ENCODE results near the gene ALAS1.
A peak's percentile ranks its signal among the peaks of the same experiment; 100 is the strongest.

The ALAS1 gene

DNA sequence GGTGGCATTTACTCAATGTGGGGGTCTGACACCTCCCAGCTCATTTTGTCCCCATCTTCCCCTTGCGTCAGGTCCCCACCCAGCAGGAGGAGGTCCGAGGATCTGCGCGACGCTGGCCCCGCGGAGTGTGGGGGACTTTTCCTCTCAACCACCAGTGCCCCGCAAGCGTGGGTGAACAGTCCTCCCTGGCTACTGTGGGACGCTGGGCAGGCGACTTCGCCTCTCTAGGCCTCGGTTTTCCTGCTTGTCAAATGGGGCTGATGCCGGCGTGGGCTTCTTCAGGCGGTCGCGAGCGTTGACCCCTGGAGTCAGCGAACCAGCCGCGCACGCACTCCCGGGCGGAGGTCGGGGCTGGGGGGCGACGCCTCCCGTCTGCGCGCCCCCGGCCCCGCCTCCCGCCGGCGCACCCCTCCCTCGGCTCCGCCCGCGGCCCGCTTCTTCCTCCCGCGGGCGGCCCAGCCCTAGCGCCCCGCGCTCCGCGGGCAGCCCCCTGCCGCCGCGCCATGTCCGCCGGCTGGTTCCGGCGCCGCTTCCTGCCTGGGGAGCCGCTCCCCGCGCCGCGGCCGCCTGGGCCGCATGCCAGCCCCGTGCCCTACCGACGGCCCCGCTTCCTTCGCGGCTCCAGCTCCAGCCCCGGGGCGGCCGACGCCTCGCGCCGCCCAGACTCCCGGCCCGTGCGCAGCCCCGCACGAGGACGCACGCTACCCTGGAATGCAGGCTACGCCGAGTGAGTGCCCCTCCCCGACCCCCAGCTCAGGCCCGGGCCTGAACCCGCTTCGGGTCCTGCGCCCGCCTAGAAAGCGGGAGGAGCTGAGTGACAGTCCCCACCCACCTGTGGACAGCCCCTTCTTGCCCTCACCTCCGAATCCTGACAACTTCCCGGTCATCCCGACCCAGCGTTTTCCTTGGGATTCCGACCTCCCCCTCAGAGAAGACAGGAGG, 47.6 kb downstream of the ALAS1 start, which contains the start of gene PPM1M:
PPM1M (plus strand) TSS at position 438 of the 942 bp plus-strand sequence; CDS start at position 504, 66 bp downstream.
- H3K27me3 Mint-ChIP-seq = no peaks in the 10 kb centered on the region
- H3K9me3 Mint-ChIP-seq = no peaks in the 10 kb centered on the region
- peak within 1 kb of the TSS; percentile 87 for H3K4me3 Mint-ChIP-seq
- peaks cover 88% of the 10 kb centered on the region for H3K4me1 Mint-ChIP-seq
- peak; percentile 75 for DNase-seq
- H3K27ac Mint-ChIP-seq = peak within 1 kb of the TSS; percentile 92
- peaks cover 49% of the 10 kb centered on the region for H3K36me3 Mint-ChIP-seq
- CTCF ChIA-PET = interaction anchor here (1.0 to 10.0 kb wide), 8 partner anchors 11 to 94 kb away, joined by 3 to 106 read pairs (median 4); partner anchors contain the start of genes GLYCTK and WDR82

DNA sequence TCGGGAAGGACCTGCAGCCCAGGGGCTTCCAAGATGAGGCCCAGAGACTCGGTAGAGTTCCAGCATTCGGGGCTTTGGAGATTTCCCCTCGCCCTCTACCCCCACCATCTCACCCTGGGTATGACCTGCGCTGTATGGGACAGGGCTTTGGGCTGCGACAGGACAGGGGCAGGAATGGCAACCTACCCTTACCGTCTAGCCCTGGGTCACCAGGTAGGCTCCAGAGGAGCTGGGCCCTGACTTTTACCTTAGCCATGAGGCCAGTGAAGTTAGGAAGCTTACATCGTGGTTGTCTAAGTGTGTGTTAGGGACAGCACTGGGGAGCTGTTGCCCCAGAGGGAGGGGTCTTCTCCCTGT, 48.3 kb downstream of the ALAS1 start:
- H3K4me3 Mint-ChIP-seq = peak overlapping the region; percentile 87
- no peaks in the 10 kb centered on the region for H3K27me3 Mint-ChIP-seq
- CTCF ChIA-PET = interaction anchor here (1.0 to 2.1 kb wide), 6 partner anchors 11 to 41 kb away, joined by 3 to 5 read pairs (median 4); partner anchors contain the start of gene GLYCTK
- H3K4me1 Mint-ChIP-seq = peaks cover 86% of the 10 kb centered on the region
- H3K9me3 Mint-ChIP-seq = no peaks in the 10 kb centered on the region
- DNase-seq = no peak
- peaks cover 47% of the 10 kb centered on the region for H3K36me3 Mint-ChIP-seq
- H3K27ac Mint-ChIP-seq = peak overlapping the region; percentile 92

DNA sequence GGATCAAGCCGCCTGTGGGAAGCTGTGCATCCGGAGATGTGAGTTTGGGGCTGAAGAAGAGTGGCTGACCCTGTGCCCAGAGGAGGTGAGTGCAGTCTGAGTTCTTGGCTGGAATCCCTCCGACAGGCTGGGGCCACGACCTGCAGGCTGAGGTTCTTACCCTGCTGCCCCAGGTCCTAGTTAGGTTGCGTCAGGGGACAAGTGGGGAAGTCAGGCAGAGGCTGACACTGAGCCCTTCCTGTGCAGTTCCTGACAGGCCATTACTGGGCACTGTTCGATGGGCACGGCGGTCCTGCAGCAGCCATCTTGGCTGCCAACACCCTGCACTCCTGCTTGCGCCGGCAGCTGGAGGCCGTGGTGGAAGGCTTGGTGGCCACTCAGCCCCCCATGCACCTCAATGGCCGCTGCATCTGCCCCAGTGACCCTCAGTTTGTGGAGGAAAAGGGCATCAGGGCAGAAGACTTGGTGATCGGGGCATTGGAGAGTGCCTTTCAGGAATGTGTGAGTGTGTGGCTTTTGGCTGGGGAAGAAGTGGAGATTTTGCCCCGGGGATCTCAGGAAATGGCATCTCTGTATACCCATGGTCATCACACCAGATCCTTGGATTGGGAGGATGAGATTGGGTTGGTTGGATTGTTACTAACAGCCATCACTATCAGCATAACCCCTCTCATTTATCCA, 48.9 kb downstream of the ALAS1 start:
- peak; percentile 32 for DNase-seq
- CTCF ChIA-PET = interaction anchor here (1.0 to 2.1 kb wide), 6 partner anchors 11 to 40 kb away, joined by 3 to 5 read pairs (median 4); partner anchors contain the start of gene GLYCTK
- H3K27me3 Mint-ChIP-seq = no peaks in the 10 kb centered on the region
- peak overlapping the region; percentile 92 for H3K27ac Mint-ChIP-seq
- peak overlapping the region; percentile 87 for H3K4me3 Mint-ChIP-seq
- peaks cover 51% of the 10 kb centered on the region for H3K36me3 Mint-ChIP-seq
- no peaks in the 10 kb centered on the region for H3K9me3 Mint-ChIP-seq
- peaks cover 87% of the 10 kb centered on the region for H3K4me1 Mint-ChIP-seq

- Mint-ChIP-seq H3K4me3 (peak overlapping the region; percentile 87), H3K9me3 (no peaks in the 10 kb centered on the region), H3K27ac (peak overlapping the region; percentile 92), H3K36me3 (peaks cover 57% of the 10 kb centered on the region), H3K27me3 (no peaks in the 10 kb centered on the region), H3K4me1 (peaks cover 89% of the 10 kb centered on the region)
- CTCF ChIA-PET = interaction anchor here (2.1 kb wide), 1 partner anchor 29 kb away, joined by 5 read pairs; no protein-coding TSS in a partner anchor
- DNase-seq = peak; percentile 21
Measured at GRCh38 chr3:52247409-52248164, 49.6 kb downstream of the ALAS1 start.

DNA sequence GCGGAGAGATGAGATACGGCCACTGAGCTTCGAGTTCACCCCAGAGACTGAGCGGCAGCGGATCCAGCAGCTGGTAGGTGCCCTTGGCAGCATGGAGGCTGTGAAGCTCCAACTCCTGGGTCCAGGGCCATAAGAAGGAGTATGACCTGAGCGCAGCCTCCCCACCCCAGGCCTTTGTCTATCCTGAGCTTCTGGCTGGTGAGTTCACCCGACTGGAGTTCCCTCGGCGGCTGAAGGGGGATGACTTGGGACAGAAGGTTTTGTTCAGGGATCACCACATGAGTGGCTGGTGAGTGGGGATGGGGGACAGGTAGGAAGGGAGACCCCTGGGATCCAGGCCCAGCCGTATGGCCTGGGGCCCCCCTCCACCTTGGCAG, 50.2 kb downstream of the ALAS1 start:
- peak overlapping the region; percentile 87 for H3K4me3 Mint-ChIP-seq
- H3K4me1 Mint-ChIP-seq = peaks cover 91% of the 10 kb centered on the region
- peak overlapping the region; percentile 92 for H3K27ac Mint-ChIP-seq
- no peaks in the 10 kb centered on the region for H3K27me3 Mint-ChIP-seq
- H3K36me3 Mint-ChIP-seq = peaks cover 61% of the 10 kb centered on the region
- no peaks in the 10 kb centered on the region for H3K9me3 Mint-ChIP-seq
- CTCF ChIA-PET = interaction anchor here (0.9 to 2.2 kb wide), 3 partner anchors 8 to 29 kb away, joined by 3 to 8 read pairs (median 5); no protein-coding TSS in a partner anchor
- no peak for DNase-seq

DNA sequence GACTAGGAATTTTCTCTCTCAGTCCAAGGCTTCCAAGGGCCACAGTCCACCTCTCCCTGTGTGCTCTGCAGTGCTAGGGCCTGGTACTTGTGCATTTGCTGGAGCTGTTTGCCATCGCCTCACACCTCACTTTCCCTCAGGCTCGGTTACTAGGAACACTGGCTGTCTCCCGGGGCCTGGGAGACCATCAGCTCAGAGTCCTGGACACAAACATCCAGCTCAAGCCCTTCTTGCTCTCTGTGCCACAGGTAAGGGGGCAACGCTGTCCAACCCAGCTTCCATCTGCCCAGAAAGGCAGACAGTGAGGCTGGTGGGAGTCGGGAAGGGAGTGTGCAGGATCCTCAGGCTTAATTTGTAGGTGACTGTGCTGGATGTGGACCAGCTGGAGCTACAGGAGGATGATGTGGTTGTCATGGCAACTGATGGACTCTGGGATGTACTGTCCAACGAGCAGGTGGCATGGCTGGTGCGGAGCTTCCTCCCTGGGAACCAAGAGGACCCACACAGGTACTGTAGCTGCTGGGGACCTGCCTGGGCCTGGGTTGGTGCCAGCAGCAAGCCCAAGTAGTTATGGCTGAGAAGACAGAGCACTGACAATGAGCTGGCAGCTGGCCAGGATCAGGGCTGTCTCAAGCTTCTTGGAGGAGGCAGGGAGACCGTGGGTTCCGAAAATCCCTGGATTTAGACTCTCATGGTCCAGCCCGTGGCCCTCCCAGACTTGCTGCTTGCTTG, 51.0 kb downstream of the ALAS1 start:
- H3K4me1 Mint-ChIP-seq = peaks cover 91% of the 10 kb centered on the region
- peak; percentile 25 for DNase-seq
- no peaks in the 10 kb centered on the region for H3K9me3 Mint-ChIP-seq
- peak overlapping the region; percentile 14 for H3K4me3 Mint-ChIP-seq
- no peaks in the 10 kb centered on the region for H3K27me3 Mint-ChIP-seq
- H3K27ac Mint-ChIP-seq = peak overlapping the region; percentile 81
- CTCF ChIA-PET = interaction anchor here (0.9 to 2.2 kb wide), 2 partner anchors 9 to 19 kb away, joined by 3 to 8 read pairs; no protein-coding TSS in a partner anchor
- peaks cover 67% of the 10 kb centered on the region for H3K36me3 Mint-ChIP-seq

GRCh38 chr3:52249683-52250082, 51.7 kb downstream of the ALAS1 start:
- Mint-ChIP-seq H3K4me3 (no peak overlapping the region), H3K36me3 (peaks cover 73% of the 10 kb centered on the region), H3K27ac (peak overlapping the region; percentile 81)

DNA sequence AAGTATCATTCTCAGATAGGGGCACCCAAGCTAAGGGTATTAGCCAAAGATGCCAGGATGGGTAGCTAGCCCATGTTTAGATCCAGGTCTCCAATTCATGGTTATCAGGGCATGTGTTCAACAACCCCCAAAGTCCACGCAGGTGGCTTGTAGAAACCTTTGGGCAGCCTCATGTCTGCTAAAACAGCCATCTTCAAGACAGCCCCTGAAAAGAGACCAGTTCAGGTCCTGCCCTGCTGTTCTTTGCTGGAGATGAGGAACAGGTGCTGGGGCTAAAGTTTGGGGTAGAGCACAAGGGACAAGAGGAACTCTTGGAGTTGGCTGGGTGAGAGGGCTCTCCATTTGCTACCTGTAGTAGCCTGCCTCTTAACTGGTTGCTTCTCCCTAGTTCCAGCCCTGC, 52.2 kb downstream of the ALAS1 start:
- Mint-ChIP-seq H3K36me3 (peaks cover 77% of the 10 kb centered on the region), H3K4me1 (peaks cover 91% of the 10 kb centered on the region), H3K4me3 (no peak overlapping the region), H3K27me3 (no peaks in the 10 kb centered on the region), H3K27ac (peak overlapping the region; percentile 81), H3K9me3 (no peaks in the 10 kb centered on the region)
- DNase-seq = peak; percentile 18
- CTCF ChIA-PET = interaction anchor here (2.2 kb wide), 1 partner anchor 10 kb away, joined by 8 read pairs; no protein-coding TSS in a partner anchor

More at GRCh38 chr3:52249683-52250082, 51.7 kb downstream of the ALAS1 start:
- CTCF ChIA-PET = interaction anchor here (2.2 kb wide), 1 partner anchor 9 kb away, joined by 8 read pairs; no protein-coding TSS in a partner anchor
- Mint-ChIP-seq H3K27me3 (no peaks in the 10 kb centered on the region), H3K9me3 (no peaks in the 10 kb centered on the region), H3K4me1 (peaks cover 91% of the 10 kb centered on the region)
- DNase-seq = peak; percentile 20

- H3K27ac Mint-ChIP-seq = peak overlapping the region; percentile 99
- DNase-seq = peak; percentile 91
- peaks cover 96% of the 10 kb centered on the region for H3K4me1 Mint-ChIP-seq
- peak overlapping the region; percentile 73 for H3K4me3 Mint-ChIP-seq
- H3K9me3 Mint-ChIP-seq = no peaks in the 10 kb centered on the region
- H3K36me3 Mint-ChIP-seq = peaks cover 87% of the 10 kb centered on the region
- CTCF ChIA-PET = interaction anchor here (0.7 to 3.2 kb wide), 12 partner anchors 9 to 190 kb away, joined by 3 to 26 read pairs (median 7); partner anchors contain the start of gene WDR82
- H3K27me3 Mint-ChIP-seq = no peaks in the 10 kb centered on the region
Measured at GRCh38 chr3:52253314-52254304, 55.6 kb downstream of the ALAS1 start.

DNA sequence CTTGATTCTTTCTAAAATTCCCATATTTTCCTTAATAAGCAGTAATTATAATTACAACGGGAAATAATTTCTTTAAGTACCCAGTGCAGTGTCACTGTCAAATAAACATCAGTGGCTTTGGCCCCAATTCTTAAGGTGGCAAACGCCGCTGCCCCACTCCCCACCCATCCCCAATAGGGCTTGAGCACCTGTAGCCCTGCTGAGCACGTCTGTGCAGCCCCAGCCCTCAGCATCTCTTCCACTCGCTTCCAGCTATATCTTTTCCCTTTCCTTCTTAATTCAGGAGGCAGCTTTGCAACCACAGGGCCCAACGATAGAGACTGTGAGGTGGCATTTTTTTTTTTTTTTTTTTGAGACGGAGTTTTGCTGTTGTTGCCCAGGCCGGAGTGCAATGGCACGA, 56.6 kb downstream of the ALAS1 start:
- no peak overlapping the region for H3K4me3 Mint-ChIP-seq
- no peaks in the 10 kb centered on the region for H3K9me3 Mint-ChIP-seq
- DNase-seq = peak; percentile 18
- peak overlapping the region; percentile 99 for H3K27ac Mint-ChIP-seq
- H3K36me3 Mint-ChIP-seq = peaks cover 87% of the 10 kb centered on the region
- H3K27me3 Mint-ChIP-seq = no peaks in the 10 kb centered on the region
- CTCF ChIA-PET = interaction anchor here (0.9 to 3.0 kb wide), 5 partner anchors 9 to 85 kb away, joined by 3 to 15 read pairs (median 10); no protein-coding TSS in a partner anchor
- peaks cover 96% of the 10 kb centered on the region for H3K4me1 Mint-ChIP-seq

DNA sequence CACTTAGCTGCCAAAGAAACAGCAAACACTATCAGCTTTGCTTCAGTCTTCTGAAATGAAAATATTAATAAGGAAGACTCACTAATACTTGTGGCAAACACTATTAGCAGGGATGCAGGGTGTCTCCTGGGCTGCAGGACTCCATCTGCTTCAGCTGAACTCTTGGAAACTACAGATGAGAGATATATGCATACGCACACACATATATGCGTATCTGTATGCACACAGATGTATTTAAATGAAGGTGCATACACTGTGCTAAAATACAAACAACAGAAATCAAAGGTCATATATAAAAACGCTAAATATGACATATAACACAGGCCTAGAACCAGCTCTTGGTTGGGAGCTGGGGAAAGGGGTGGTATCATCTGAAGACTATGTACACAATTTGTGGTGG, 58.2 kb downstream of the ALAS1 start:
- H3K9me3 Mint-ChIP-seq = no peaks in the 10 kb centered on the region
- DNase-seq = no peak
- no peak overlapping the region for H3K4me3 Mint-ChIP-seq

DNA sequence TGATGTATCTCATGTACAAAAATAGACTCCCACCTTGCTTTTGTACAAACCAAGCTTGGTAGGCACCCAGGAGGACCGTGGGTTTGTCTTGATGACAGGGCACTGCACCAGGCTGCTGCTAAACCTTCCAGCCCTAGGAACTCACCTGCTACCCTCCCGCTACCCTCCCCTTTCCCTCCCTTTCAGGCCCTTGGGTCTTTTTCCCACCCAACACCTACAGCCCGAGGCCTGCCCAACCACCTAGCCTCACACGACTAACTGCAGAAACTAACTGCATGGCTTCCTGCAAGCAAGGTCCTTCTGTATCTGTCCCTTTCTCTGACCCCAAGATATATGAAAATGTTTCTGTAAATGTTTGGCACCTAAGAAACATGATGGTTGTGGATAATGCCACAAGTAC, 58.7 kb downstream of the ALAS1 start:
- Mint-ChIP-seq H3K27me3 (no peaks in the 10 kb centered on the region), H3K4me3 (no peak overlapping the region), H3K27ac (peak overlapping the region; percentile 99), H3K9me3 (no peaks in the 10 kb centered on the region), H3K36me3 (peaks cover 91% of the 10 kb centered on the region), H3K4me1 (peaks cover 97% of the 10 kb centered on the region)
- CTCF ChIA-PET = interaction anchor here (1.2 kb wide), 1 partner anchor 16 kb away, joined by 3 read pairs; no protein-coding TSS in a partner anchor
- no peak for DNase-seq

More for the DNA sequence above, 58.2 kb downstream of the ALAS1 start:
- peaks cover 89% of the 10 kb centered on the region for H3K36me3 Mint-ChIP-seq
- H3K27ac Mint-ChIP-seq = peak overlapping the region; percentile 99
- H3K27me3 Mint-ChIP-seq = no peaks in the 10 kb centered on the region
- H3K4me1 Mint-ChIP-seq = peaks cover 97% of the 10 kb centered on the region
- CTCF ChIA-PET = interaction anchor here (1.2 kb wide), 1 partner anchor 16 kb away, joined by 3 read pairs; no protein-coding TSS in a partner anchor

Measured in activated naive CD4-positive, alpha-beta T cell treated with anti-CD3 and anti-CD28 coated beads, Interleukin-2, amount 10 ng/mL, durations not matched to agents 7 days and 5 days (primary cell).